NCI-H526 treated with DMSO at 0.1 percent for 48 hours (cell line): ENCODE results near the gene FBXO3.
"Not testable (repeated sequence)": the region's sequence is repeated elsewhere in the genome, so short reads cannot be mapped to it uniquely, and the experiment has no call there.

ENCODE experiments used
- DNase-seq: peaks from one replicate; lab custom pipeline; 2025; lab: John Stamatoyannopoulos, UW

The FBXO3 gene, protein sequence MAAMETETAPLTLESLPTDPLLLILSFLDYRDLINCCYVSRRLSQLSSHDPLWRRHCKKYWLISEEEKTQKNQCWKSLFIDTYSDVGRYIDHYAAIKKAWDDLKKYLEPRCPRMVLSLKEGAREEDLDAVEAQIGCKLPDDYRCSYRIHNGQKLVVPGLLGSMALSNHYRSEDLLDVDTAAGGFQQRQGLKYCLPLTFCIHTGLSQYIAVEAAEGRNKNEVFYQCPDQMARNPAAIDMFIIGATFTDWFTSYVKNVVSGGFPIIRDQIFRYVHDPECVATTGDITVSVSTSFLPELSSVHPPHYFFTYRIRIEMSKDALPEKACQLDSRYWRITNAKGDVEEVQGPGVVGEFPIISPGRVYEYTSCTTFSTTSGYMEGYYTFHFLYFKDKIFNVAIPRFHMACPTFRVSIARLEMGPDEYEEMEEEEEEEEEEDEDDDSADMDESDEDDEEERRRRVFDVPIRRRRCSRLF

GRCh38 chr11:33773987-33774735, at the start of gene FBXO3:
Gene FBXO3, minus strand, starts transcription at chr11:33774520. Its CDS starts 23 bp downstream, at chr11:33774497.
- DNase-seq = peak; percentile 83

DNA sequence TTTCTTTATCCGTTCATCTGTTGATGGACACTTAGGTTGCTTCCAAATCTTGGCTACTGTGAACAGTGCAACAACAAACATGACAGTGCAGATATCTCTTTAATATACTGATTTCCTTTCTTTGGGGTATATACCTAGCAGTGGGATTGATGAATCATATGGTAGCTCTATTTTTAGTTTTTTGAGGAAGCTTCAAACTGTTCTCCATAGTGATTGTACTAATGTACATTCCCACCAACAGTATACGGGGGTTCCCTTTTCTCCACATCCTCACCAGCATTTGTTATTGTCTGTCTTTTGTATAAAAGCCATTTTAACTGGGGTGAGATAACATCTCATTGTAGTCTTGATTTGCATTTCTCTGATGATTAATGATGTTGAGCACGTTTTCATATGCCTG, 48.7 kb upstream of the FBXO3 start:
- DNase-seq = not testable (repeated sequence)

- no peak for DNase-seq
These were observed 45.1 kb upstream of the FBXO3 start for GRCh38 chr11:33819278-33820035.

DNA sequence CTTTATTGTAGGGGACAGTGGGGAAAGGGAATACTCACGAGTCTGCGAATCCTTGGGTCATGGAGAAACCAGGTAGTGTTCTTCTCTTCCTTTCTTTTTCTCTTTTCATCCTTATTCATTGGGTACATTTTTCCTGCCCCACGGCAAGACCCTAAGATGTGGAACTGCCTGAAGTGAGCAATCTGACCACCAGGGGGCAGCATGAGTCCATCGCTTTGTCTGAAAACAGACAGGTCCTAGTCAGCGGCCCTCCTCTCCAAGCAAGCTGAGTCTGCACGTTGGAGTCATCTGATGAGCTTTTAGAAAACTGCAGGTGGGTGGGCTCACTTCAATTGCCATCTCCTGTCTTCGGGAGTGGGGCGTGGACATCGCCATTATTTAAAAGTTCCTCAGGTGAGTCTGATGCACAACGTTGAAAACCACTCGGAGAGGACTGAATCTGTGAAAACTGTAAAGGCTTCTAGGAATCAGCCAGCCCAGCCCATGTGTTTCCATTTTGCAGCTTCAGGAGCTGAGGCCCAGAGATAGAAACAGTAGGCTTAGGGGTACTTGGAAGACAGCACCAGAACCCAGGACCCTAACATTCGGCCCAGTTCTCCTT, 34.0 kb upstream of the FBXO3 start:
- peak; percentile 68 for DNase-seq

GRCh38 chr11:33804471-33804870, 30.2 kb upstream of the FBXO3 start:
- DNase-seq = no peak

- peak; percentile 96 for DNase-seq
These were observed 28.1 kb upstream of the FBXO3 start for GRCh38 chr11:33802194-33802950.

- DNase-seq = no peak
These were observed 27.5 kb upstream of the FBXO3 start for GRCh38 chr11:33801821-33802193.

- DNase-seq = no peak
These were observed 23.6 kb upstream of the FBXO3 start for GRCh38 chr11:33797879-33798278.

DNA sequence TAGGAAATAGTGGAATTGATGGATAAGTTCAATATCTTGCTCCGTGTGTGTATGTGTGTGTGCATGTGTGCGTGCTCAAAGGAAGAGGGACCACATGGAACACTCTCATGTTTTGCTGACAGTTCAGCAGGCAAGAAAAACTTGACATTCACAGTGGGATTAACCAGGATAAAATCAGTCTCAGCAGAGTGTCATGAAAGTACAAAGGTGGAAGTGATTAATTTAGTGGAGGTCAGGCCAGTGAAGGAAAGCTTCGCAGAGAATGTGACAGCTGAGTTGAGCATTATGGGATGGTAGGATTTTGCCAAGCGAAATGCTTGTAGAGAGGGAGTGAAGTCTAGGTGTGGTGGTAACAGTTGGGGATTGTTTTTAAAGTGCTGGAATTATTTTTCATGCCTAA, 15.7 kb upstream of the FBXO3 start:
- DNase-seq = no peak

DNA sequence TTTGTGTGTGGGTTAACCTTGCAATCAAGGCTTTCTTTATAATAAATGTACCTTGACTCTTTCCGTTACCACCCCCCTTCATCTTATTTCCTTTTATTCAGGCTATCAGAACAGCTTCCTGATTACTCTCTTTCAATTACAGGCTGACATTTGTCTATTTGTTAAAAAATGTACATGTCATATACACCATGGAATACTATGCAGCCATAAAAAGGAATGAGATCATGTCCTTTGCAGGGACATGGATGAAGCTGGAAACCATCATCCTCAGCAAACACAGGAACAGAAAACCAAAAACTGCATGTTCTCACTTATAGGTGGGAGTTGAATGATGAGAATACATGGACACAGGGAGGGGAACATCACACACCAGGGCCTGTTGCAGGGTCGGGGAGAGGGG, 13.8 kb upstream of the FBXO3 start:
- DNase-seq = not testable (repeated sequence)

- DNase-seq = no peak
These were observed 12.8 kb upstream of the FBXO3 start for GRCh38 chr11:33787076-33787475.

DNA sequence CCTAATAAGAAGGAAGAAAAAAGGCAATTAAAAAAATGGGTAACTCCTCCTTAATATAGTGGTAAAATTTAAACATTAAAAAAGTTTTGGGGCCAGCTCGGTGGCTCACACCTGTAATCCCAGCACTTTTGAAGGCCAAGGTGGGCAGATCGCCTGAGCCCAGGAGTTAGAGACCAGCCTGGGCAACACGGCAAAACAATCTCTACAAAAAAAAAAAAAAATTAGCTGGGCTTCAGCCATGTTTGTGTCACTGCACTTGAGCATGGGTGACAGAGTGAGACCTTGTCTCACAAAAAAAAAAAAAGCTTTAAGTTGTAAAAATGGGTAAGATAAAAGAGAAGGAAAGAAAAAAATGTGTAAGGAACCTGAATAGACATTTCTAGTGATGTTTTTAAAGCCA, 11.3 kb upstream of the FBXO3 start:
- DNase-seq = no peak

- DNase-seq = no peak
These were observed 5.7 kb upstream of the FBXO3 start for GRCh38 chr11:33779849-33780528.

- DNase-seq = no peak
These were observed 4.4 kb upstream of the FBXO3 start for GRCh38 chr11:33778675-33779074.

DNA sequence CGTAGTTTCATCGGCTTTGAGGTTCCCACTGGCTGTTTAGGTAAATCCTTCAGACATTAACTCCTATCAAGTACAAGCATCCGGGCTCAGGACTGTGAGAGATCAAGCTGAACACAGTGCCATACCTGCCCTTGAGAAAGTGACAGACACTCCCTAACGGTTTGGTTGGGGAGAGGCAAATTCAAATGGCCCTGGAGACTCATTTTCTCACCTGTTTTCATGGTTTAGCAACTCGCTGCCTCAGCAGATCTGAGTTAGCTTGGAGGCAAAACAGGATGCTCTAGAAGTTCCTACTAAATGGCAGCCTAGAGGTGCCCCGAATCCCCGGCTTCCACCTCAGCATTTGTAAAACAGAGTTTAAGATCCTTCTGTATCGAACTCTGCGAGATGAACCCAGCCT, 3.6 kb upstream of the FBXO3 start:
- no peak for DNase-seq

DNA sequence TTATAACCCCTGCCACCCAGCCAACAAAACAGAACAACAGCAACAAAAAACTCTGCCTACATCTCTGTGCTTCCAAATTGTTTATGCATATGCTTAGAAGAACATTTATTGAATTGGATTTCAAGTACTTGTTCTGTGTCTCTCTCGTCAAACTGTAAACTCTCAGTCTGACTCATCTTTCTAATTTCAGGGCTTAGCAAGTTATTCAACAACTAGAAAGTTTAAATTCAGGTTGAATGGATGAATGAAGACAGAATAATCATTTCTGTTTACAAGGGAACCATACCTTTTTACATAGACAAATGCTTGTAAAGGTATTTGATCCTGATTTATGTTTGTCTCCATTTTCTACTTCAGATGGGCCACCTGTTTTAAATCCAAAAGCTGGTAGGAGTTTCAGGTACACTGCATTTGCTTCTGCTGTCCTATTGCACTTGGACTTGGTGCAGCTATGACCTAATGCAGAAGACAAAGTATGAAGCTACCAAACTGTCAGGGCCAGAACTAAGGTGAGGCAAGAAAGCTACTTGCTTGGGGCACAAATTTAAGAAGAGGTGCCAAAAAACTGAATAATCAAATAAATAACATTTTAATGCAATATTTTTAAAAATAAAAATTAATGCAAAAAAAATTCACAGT, 1.6 kb upstream of the FBXO3 start:
- DNase-seq = no peak

DNA sequence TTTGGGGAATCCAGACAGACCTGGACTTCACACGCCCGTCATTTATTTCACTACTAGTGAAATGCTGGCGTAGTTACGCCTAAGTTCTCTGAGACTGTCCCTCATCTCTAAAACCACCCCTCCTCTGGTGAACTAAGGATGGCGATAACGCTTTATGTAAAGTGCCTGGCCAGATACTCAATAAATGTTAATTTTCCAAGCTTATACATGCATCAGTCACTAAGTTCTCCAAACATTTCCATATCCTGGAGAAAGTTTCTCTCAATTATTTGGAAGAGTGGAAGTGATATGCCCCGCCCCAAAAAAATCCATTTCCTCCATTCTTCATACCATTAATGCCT, 1.1 kb upstream of the FBXO3 start:
- DNase-seq = no peak

DNA sequence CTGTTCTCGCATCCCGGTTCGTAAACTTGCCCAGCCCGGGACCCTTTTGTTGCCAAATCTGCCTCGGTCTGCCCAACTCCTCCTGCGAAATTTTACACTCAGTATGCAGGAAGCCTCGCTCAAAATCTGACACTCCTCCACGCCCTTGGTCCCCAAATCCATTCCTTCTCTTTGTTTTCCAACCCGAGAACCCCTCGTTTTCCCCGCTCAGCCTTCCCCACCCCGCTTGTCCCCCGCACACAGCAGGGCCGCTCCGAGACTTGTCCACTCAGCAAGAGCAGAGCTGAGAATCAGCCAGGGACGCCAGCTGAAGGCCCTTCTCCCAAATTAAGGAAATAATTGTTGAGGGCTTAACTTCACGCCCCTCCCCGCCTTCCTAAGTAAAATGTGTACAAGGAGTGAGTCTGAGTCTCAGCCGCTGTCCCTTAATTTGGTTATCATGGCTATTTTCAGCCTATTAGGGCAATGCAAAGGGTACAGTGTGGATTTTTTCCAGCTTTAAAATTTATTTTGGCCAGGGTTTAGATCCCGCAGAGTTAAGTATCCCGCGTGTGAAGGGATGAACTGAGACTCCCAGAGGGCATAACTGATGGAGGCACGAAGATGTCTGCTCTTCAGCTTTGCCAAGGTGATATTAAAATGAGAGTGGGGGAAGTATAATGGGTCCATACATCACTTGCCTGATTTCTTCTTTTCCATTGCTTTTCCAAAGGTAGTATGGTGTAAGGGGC, 581 bp upstream of the FBXO3 start:
- no peak for DNase-seq

DNA sequence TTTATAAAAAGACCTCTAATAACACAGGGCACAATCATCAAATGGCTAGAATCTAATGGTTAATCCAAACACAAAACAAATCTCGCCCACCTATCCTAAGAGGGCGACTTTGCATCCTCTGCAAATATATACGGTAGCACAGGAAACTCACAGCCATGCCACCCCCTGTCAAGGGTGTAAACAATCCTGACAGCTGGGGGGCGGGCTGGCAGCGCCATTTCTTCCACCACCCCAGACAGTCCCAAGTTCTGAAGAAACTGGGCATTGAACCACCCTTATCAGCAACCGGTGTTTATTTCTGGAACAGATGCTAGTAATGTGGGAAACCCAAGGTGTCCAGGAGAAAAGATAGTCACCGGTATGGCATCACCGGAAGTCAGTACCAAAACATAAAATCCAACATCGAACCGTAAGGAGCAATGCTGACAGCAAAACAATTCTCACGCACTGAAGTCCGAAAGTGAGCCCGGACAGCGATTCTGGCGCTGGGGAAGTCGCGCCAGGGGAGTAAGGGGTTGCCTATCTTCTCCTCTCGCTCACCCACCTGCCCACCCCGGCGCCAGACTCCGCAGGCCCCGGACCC, 825 bp downstream of the FBXO3 start:
- DNase-seq = no peak
